Measurements from ENCODE around the gene CYP26B1. TPM values are rescaled to one million over a fixed set of nuclear protein-coding genes. Genes with fewer than 3 reads are reported as not detected.

The CYP26B1 gene
- total and polyA plus RNA-seq, 9 of the 15 experiments (the other 6 are each of a cell fraction or from before 2014, with no cell fraction given): 0.01 to 0.13 (median 0.04) TPM; not detected in 6

GRCh38 chr2:72150157-72150860 is 2.6 kb upstream of the CYP26B1 start (continued):
- TF ChIP-seq ASH1L (IDR thresholded peaks at IDR 0.05; ENCODE audit: borderline replicate concordance, low read depth, partially characterized antibody) (no peak), GTF3C2 (IDR thresholded peaks at IDR 0.05; ENCODE audit: borderline replicate concordance, extremely low read depth, insufficient read length) (no peak), HOXB6 (CRISPR knock-in tag; IDR thresholded peaks at IDR 0.05; ENCODE audit: borderline replicate concordance) (no peak), TAF15 (IDR thresholded peaks at IDR 0.05; ENCODE audit: low read depth, low read length) (no peak), AFF4 (CRISPR knock-in tag; IDR thresholded peaks at IDR 0.05) (no peak), TEAD1 (CRISPR knock-in tag; IDR thresholded peaks at IDR 0.05) (no peak), SP1 (CRISPR knock-in tag; IDR thresholded peaks at IDR 0.05) (no peak), SMAD1 (IDR thresholded peaks at IDR 0.05; ENCODE audit: low read depth, low read length, partially characterized antibody) (no peak), HMGXB4 (CRISPR knock-in tag; IDR thresholded peaks at IDR 0.05) (no peak), POLR3G (IDR thresholded peaks at IDR 0.05; ENCODE audit: extremely low read depth, insufficient read length, insufficient replicate concordance) (no peak), ZNF347 (CRISPR knock-in tag; IDR thresholded peaks at IDR 0.05; ENCODE audit: low read depth) (no peak), RCOR1 (IDR thresholded peaks at IDR 0.05; ENCODE audit: borderline replicate concordance in 1 of 2, low read depth in 2 of 2, low read length in 2 of 2) (no peak), MBD1 (CRISPR knock-in tag; IDR thresholded peaks at IDR 0.05) (peak; percentile 50; the same call in 1 of the 2 replicates), USF2 (CRISPR knock-in tag; IDR thresholded peaks at IDR 0.05) (no peak)
